NK-92 (cell line): ENCODE data around the gene GBP4.
"Not testable (repeated sequence)": the region's sequence is repeated elsewhere in the genome, so short reads cannot be mapped to it uniquely, and the experiment has no call there.

Experiments used
- DNase-seq: peaks from one replicate; lab custom pipeline; 2025; ENCODE audit not compliant: unreplicated experiment; lab: John Stamatoyannopoulos, UW

The GBP4 gene, protein sequence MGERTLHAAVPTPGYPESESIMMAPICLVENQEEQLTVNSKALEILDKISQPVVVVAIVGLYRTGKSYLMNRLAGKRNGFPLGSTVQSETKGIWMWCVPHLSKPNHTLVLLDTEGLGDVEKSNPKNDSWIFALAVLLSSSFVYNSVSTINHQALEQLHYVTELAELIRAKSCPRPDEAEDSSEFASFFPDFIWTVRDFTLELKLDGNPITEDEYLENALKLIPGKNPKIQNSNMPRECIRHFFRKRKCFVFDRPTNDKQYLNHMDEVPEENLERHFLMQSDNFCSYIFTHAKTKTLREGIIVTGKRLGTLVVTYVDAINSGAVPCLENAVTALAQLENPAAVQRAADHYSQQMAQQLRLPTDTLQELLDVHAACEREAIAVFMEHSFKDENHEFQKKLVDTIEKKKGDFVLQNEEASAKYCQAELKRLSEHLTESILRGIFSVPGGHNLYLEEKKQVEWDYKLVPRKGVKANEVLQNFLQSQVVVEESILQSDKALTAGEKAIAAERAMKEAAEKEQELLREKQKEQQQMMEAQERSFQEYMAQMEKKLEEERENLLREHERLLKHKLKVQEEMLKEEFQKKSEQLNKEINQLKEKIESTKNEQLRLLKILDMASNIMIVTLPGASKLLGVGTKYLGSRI

GRCh38 chr1:89198491-89199072, at the start of gene GBP4:
TSS of gene GBP4 (minus strand) at chr1:89198942. CDS start at chr1:89198834, 108 bp downstream.
- DNase-seq: no peak

DNA sequence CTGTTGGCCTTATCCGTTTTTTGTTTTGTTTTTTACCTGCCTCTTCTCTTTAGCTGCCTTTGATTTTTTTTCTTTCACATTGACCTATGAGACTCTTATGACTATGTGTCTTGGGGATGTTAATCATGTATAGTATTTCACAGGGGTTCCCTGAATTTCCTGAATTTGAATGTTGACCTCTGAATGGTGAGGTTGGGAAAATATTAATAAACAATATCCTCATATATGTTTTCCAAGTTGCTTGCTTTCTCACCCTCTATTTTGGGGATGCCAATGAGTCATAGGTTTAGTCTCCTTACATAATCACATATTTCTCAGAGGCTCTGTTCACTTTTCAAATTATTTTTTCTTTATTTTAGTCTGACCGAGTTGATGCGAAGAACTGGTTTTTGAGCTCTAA, 44.3 kb upstream of the GBP4 start:
- DNase-seq: no peak

GRCh38 chr1:89221341-89221740, 22.6 kb upstream of the GBP4 start:
- DNase-seq: no peak

DNA sequence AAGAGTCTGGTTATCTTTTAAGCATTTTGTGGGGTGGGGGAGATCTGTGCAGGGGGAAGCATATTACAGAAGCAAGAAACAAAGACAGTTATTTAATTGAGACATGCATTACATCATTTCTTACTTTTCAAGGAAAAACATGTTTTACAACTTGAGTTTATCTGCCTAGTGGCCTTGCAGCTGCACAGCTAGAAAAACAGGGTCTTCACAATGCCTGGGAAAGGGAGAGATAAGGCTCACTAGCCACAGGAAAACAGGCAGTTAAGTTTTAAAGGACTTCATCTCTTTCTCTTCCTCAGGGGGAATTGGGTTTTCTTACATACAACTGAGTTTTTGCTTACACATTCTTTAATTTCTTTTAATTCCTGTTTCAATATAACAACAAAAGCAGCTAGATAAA, 21.1 kb upstream of the GBP4 start:
- not testable (repeated sequence) for DNase-seq

GRCh38 chr1:89218941-89219340, 20.2 kb upstream of the GBP4 start:
- DNase-seq: not testable (repeated sequence)

DNA sequence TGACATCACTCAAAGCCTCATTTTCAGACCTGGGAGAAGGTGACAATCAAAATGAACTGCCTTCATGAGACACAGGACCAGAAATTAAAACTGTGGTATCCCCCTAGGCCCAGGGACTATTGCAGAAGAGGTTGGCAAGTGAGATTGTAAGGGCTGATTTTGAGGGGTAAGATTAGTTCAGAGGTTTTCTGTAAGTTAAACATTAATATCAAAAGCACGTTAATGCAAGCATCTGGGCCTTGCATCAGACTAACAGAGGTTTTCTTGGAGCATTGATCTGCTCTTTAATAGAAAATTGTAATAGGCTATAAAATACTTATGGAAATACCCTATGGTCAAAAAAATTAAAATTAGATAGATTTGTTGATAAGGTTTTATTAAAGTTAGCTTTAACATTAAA, 14.6 kb upstream of the GBP4 start:
- DNase-seq: no peak

DNA sequence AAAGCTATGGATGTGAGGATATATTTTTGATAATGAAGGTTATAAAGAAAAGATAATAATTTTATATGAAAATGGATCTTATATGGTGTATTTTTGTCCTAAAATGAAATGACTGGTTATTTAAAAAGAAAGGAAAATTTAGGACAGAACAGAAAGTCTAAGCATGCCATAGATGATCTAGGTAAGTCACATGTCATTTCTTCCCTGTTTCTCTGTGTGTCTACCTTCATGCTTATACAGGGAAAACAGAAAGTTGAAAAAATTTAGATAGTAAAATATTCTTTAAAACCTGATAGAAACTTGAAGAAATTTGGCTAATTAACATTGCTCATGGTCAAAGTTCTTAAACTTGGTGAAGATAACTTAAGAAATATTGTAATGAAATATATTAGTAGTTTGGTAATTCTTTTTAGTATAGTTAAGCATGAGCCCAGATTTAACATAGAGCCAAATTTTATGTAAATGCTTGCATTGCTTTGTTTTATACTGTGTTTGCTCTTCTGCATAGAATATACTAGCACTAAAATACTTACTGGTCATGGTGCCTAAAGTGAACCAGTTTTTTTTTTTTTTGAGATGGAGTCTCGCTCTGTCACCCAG, 12.4 kb upstream of the GBP4 start:
- no peak for DNase-seq

GRCh38 chr1:89206373-89206772, 7.6 kb upstream of the GBP4 start:
- no peak for DNase-seq

- no peak for DNase-seq
Measured at GRCh38 chr1:89203166-89203565, 4.4 kb upstream of the GBP4 start.

GRCh38 chr1:89201106-89201794, 2.5 kb upstream of the GBP4 start:
- no peak for DNase-seq

- no peak for DNase-seq
Measured at GRCh38 chr1:89200663-89201062, 1.9 kb upstream of the GBP4 start.

GRCh38 chr1:89199525-89200031, 836 bp upstream of the GBP4 start:
- no peak for DNase-seq

DNA sequence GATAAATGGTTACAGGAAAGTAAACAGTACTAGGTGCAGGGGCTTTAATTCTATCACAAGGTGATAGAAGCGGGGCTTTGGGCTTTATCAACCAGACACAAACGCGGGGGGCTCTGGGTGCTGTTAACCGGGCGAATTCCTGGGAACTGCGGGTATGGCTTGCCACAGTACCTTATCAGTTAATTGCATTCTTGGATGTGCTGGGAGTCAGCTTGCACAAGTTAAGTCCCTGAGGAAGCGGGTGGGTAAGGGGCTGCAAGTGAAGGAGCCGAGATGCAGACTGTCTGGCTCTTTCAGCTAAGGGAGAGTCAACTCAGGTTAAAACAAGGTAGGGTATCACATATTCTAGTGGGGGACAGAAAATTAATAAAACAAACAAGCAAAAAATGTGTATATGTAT, 661 bp downstream of the GBP4 start:
- DNase-seq: no peak

GRCh38 chr1:89195476-89195875, 3.3 kb downstream of the GBP4 start:
- DNase-seq: no peak

GRCh38 chr1:89191314-89191713, 7.4 kb downstream of the GBP4 start:
- no peak for DNase-seq

- DNase-seq: no peak
Measured at GRCh38 chr1:89190017-89190416, 8.7 kb downstream of the GBP4 start.

- no peak for DNase-seq
Measured at GRCh38 chr1:89179343-89179742, 19.4 kb downstream of the GBP4 start.

DNA sequence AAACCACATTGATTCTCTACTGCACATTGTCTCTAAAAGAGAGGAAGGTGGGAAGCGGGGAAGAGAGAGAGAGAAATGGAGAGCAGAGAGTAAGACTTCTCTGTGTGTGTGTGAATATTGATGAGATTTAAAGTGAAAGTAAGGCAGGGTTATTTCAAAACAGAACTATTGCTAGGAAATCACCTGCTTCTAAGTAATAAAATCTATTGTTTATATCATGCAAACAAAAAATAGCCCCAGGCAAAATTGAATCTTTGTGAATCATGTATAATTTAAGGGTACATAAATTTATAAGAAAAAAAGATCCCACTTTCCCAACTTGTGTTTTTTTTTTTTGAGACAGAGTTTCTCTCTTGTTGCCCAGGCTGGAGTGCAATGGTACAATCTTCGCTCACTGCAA, 21.8 kb downstream of the GBP4 start:
- DNase-seq: no peak

GRCh38 chr1:89175601-89176256, 23.0 kb downstream of the GBP4 start, which contains the start of gene GBP7:
TSS of gene GBP7 (minus strand) at chr1:89176003. CDS start at chr1:89171935, 4,068 bp downstream.
- no peak for DNase-seq

DNA sequence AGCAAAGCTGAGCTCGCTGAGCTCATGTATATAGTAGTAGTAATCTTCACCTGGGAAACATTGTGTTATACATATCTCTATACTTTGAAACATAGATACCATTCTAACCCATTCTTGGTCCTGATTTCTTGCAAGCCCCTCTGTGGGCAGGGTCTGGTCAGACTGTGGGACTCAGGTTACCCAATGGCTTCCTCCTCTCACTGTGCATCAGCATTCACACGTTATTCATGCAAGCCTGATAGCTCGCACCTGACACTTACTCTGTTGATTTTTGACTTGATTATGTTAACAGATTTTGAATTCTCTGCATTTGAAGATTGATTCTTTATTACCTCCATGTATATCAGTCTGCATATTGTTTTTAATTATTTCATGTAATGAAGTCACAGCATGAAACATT, 24.3 kb downstream of the GBP4 start:
- DNase-seq: no peak
